HEK293 (cell line): ENCODE measurements around the gene CPEB2.

Experiments used
- CTCF ChIA-PET: fragments of 350-600 bp; formaldehyde crosslinking; extraction: SDS; loops from one replicate; lab custom pipeline; 2021; ENCODE audit warnings: antibody characterized with exemption; lab: Yijun Ruan, JAX
- POLR2A ChIA-PET: fragments of 300-600 bp; formaldehyde crosslinking; extraction: SDS; loops from one replicate; lab custom pipeline; 2020; ENCODE audit warnings: antibody characterized with exemption, inconsistent platforms; lab: Yijun Ruan, JAX
- H3K27ac ChIP-seq: fragments of 200-500 bp; sonication (Bioruptor generic); 2 replicates; pipeline ENCODE4 v1.5.1; 2014; ENCODE audit warnings: low read depth, low read length, control low read depth, inconsistent platforms; ENCODE audit errors: extremely low read depth
- H3K36me3 ChIP-seq, 2 experiments: fragments of 200-500 bp in 1 of 2; sonication (Bioruptor generic) in 1 of 2; 1 replicate in 1 of 2; 2 replicates in 1 of 2; pipeline ENCODE4 v1.5.1; 2014 to 2017; ENCODE audit warnings: inconsistent platforms in 2 of 2, low read length in 2 of 2; ENCODE audit not compliant: control insufficient read depth in 2 of 2, insufficient read depth in 1 of 2
- H3K4me1 ChIP-seq: fragments of 200-500 bp; sonication (Bioruptor generic); 2 replicates; pipeline ENCODE4 v1.5.1; 2014; ENCODE audit warnings: mild to moderate bottlenecking, low read length, inconsistent platforms; ENCODE audit not compliant: control insufficient read depth, insufficient read depth
- H3K4me3 ChIP-seq: 2 replicates; pipeline ENCODE4 v1.5.1; 2011; ENCODE audit warnings: low read depth, mild to moderate bottlenecking, control low read depth, low read length, moderate library complexity
- H3K9me3 ChIP-seq: fragments of 200-500 bp; sonication (Bioruptor generic); 2 replicates; pipeline ENCODE4 v1.5.1; 2014; ENCODE audit warnings: low read depth, low read length, inconsistent platforms; ENCODE audit not compliant: control insufficient read depth, insufficient read depth
- BCL11B ChIP-seq: fragments of 450-650 bp; formaldehyde crosslinking; IDR thresholded peaks from 2 replicates; pipeline ENCODE4 v1.5.1; 2016; ENCODE audit warnings: low read depth, missing biosample characterization, missing genetic modification characterization
- CTCF ChIP-seq: fragments of 450-650 bp; formaldehyde crosslinking; IDR thresholded peaks from 2 replicates; pipeline ENCODE4 v1.5.1; 2016; ENCODE audit warnings: missing biosample characterization, missing genetic modification characterization
- ELK4 ChIP-seq: IDR thresholded peaks from 2 replicates; pipeline ENCODE4 v1.6.1; 2011; ENCODE audit warnings: mild to moderate bottlenecking, low read depth, low read length, borderline replicate concordance
- GLIS2 ChIP-seq: fragments of 450-650 bp; formaldehyde crosslinking; IDR thresholded peaks from 2 replicates; pipeline ENCODE4 v1.5.1; 2016; ENCODE audit warnings: missing biosample characterization, missing genetic modification characterization
- HOXC10 ChIP-seq: sonication (generic); formaldehyde crosslinking; IDR thresholded peaks from 2 replicates; pipeline ENCODE4 v1.8.1; 2023; ENCODE audit warnings: mild to moderate bottlenecking, missing genetic modification reagents
- KLF17 ChIP-seq: fragments of 450-650 bp; formaldehyde crosslinking; IDR thresholded peaks from 2 replicates; pipeline ENCODE4 v1.5.1; 2016; ENCODE audit warnings: missing biosample characterization, missing genetic modification characterization
- PRDM4 ChIP-seq: fragments of 450-650 bp; formaldehyde crosslinking; IDR thresholded peaks from 2 replicates; pipeline ENCODE4 v1.5.1; 2017; ENCODE audit warnings: missing biosample characterization, missing genetic modification characterization
- WT1 ChIP-seq: fragments of 450-650 bp; formaldehyde crosslinking; IDR thresholded peaks from 2 replicates; pipeline ENCODE4 v1.5.1; 2016; ENCODE audit warnings: missing biosample characterization, missing genetic modification characterization
- ZBTB48 ChIP-seq: fragments of 450-650 bp; formaldehyde crosslinking; IDR thresholded peaks from 2 replicates; pipeline ENCODE4 v1.5.1; 2016; ENCODE audit warnings: missing biosample characterization, missing genetic modification characterization
- ZNF112 ChIP-seq: fragments of 450-650 bp; formaldehyde crosslinking; IDR thresholded peaks from 2 replicates; pipeline ENCODE4 v1.5.0; 2017; ENCODE audit warnings: missing biosample characterization, missing genetic modification characterization
- ZNF184 ChIP-seq: fragments of 450-650 bp; IDR thresholded peaks from 2 replicates; pipeline ENCODE4 v1.5.1; 2018; ENCODE audit warnings: missing biosample characterization, mild to moderate bottlenecking, missing genetic modification characterization
- ZNF19 ChIP-seq: fragments of 450-650 bp; formaldehyde crosslinking; IDR thresholded peaks from 2 replicates; pipeline ENCODE4; 2016; ENCODE audit warnings: missing biosample characterization, missing genetic modification characterization, low read depth
- ZNF248 ChIP-seq: fragments of 450-650 bp; formaldehyde crosslinking; IDR thresholded peaks from 2 replicates; pipeline ENCODE4 v1.5.1; 2017; ENCODE audit warnings: missing biosample characterization, missing genetic modification characterization
- ZNF354C ChIP-seq: fragments of 450-650 bp; formaldehyde crosslinking; IDR thresholded peaks from 2 replicates; pipeline ENCODE4 v1.5.1; 2016; ENCODE audit warnings: missing biosample characterization, missing genetic modification characterization, low read depth, borderline replicate concordance
- ZNF416 ChIP-seq: fragments of 450-650 bp; formaldehyde crosslinking; IDR thresholded peaks from 2 replicates; pipeline ENCODE4 v1.5.1; 2016; ENCODE audit warnings: missing biosample characterization, missing genetic modification characterization
- ZNF449 ChIP-seq: fragments of 450-650 bp; formaldehyde crosslinking; IDR thresholded peaks from 2 replicates; pipeline ENCODE4 v1.5.1; 2017; ENCODE audit warnings: missing biosample characterization, mild to moderate bottlenecking, missing genetic modification characterization, moderate library complexity
- ZNF549 ChIP-seq: fragments of 450-650 bp; IDR thresholded peaks from 2 replicates; pipeline ENCODE4 v1.5.1; 2018; ENCODE audit warnings: missing biosample characterization, missing genetic modification characterization, mild to moderate bottlenecking, inconsistent platforms, moderate library complexity
- ZNF558 ChIP-seq: fragments of 450-650 bp; formaldehyde crosslinking; IDR thresholded peaks from 2 replicates; pipeline ENCODE4 v1.5.1; 2016; ENCODE audit warnings: missing biosample characterization, missing genetic modification characterization
- ZNF560 ChIP-seq: fragments of 450-650 bp; formaldehyde crosslinking; IDR thresholded peaks from 2 replicates; pipeline ENCODE4 v1.5.1; 2017; ENCODE audit warnings: missing biosample characterization, missing genetic modification characterization, borderline replicate concordance
- ZNF571 ChIP-seq: fragments of 450-650 bp; formaldehyde crosslinking; IDR thresholded peaks from 2 replicates; pipeline ENCODE4 v1.5.0; 2017; ENCODE audit warnings: missing biosample characterization, missing genetic modification characterization
- ZNF610 ChIP-seq: fragments of 450-650 bp; formaldehyde crosslinking; IDR thresholded peaks from 2 replicates; pipeline ENCODE4 v1.5.1; 2016; ENCODE audit warnings: missing biosample characterization, missing genetic modification characterization, borderline replicate concordance
- ZNF629 ChIP-seq: fragments of 450-650 bp; formaldehyde crosslinking; IDR thresholded peaks from 2 replicates; pipeline ENCODE4 v1.5.1; 2017; ENCODE audit warnings: missing biosample characterization, missing genetic modification characterization
- ZNF785 ChIP-seq: fragments of 450-650 bp; formaldehyde crosslinking; IDR thresholded peaks from 2 replicates; pipeline ENCODE4 v1.5.1; 2016; ENCODE audit warnings: missing biosample characterization, missing genetic modification characterization
- ZSCAN18 ChIP-seq: fragments of 450-650 bp; formaldehyde crosslinking; IDR thresholded peaks from 2 replicates; pipeline ENCODE4 v1.5.1; 2016; ENCODE audit warnings: missing biosample characterization, missing genetic modification characterization

CPEB2 gene

GRCh38 chr4:14984448-14984847 lies 17.8 kb upstream of the CPEB2 start:
- Histone ChIP-seq H3K9me3 (no peaks in the 10 kb centered on the region), H3K36me3 (no peaks in the 10 kb centered on the region), H3K27ac (no peak overlapping the region), H3K4me1 (no peaks in the 10 kb centered on the region), H3K4me3 (no peak overlapping the region)
- ChIA-PET POLR2A (no interaction called here), CTCF (no interaction called here)
- TF ChIP-seq ZNF610 (tag by site-specific recombination) = no peak
- TF ChIP-seq ZNF248 (tag by site-specific recombination) = no peak
- TF ChIP-seq ZNF19 = no peak
- TF ChIP-seq ELK4 = no peak
- no peak for TF ChIP-seq ZNF560 (tag by site-specific recombination)
- TF ChIP-seq ZNF416 (tag by site-specific recombination) = no peak
- TF ChIP-seq ZNF184 (tag by site-specific recombination) = no peak
- no peak for TF ChIP-seq WT1 (tag by site-specific recombination)
- TF ChIP-seq ZBTB48 (tag by site-specific recombination) = no peak
- TF ChIP-seq ZNF571 = no peak
- no peak for TF ChIP-seq ZNF629 (tag by site-specific recombination)

- H3K4me1 ChIP-seq = no peaks in the 10 kb centered on the region
- CTCF ChIA-PET = interaction anchor here (0.8 kb wide), 1 partner anchor 66 kb away, joined by 6 read pairs; no protein-coding TSS in a partner anchor
- no peak overlapping the region for H3K27ac ChIP-seq
- no peaks in the 10 kb centered on the region for H3K36me3 ChIP-seq
- POLR2A ChIA-PET = no interaction called here
- no peak for TF ChIP-seq BCL11B (tag by site-specific recombination)
- TF ChIP-seq KLF17 = no peak
- TF ChIP-seq CTCF (tag by site-specific recombination) = no peak
- TF ChIP-seq PRDM4 = no peak
- TF ChIP-seq ZSCAN18 (tag by site-specific recombination) = no peak
- no peak for TF ChIP-seq HOXC10 (CRISPR knock-in tag)
- no peak for TF ChIP-seq GLIS2 (tag by site-specific recombination)
- TF ChIP-seq ZNF549 (tag by site-specific recombination) = no peak
- TF ChIP-seq ZNF449 (tag by site-specific recombination) = no peak
- TF ChIP-seq ZNF112 (tag by site-specific recombination) = no peak
- TF ChIP-seq ZNF558 (tag by site-specific recombination) = no peak
- no peak for TF ChIP-seq ZNF571
- TF ChIP-seq ZNF785 (tag by site-specific recombination) = no peak
- TF ChIP-seq ZNF354C (tag by site-specific recombination) = no peak
- TF ChIP-seq, all 188 proteins: peak for 0
- Histone ChIP-seq H3K4me3 (no peak overlapping the region), H3K9me3 (no peaks in the 10 kb centered on the region)
Observed at GRCh38 chr4:14985161-14985560, 17.1 kb upstream of the CPEB2 start.
